ENCODE results near the gene CRB1.
"Not testable (repeated sequence)": the region's sequence is repeated elsewhere in the genome, so short reads cannot be mapped to it uniquely, and the experiment has no call there.

CRB1 gene

DNA sequence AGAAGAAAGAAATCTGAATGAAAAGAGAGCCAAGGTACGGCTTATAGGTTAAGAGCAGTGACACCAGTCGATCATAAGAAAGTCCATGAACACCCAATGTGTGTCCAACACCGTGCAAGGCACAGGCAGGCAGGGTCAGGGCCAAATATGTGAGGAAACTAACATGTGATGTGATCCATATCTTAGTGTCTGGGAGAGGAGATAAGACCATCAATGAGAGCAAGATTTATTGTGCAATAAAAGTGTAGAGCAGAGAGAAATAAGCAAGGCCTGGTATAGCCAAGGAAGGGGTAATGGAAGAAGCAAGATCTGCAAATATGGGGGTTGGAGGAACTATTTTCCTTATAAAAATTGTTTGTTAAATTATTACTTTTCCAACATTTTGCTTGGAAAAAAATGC lies 198.8 kb downstream of the CRB1 start:
- DNase-seq: no peak

- DNase-seq: no peak
These were observed 199.8 kb downstream of the CRB1 start for GRCh38 chr1:197467881-197468280.

DNA sequence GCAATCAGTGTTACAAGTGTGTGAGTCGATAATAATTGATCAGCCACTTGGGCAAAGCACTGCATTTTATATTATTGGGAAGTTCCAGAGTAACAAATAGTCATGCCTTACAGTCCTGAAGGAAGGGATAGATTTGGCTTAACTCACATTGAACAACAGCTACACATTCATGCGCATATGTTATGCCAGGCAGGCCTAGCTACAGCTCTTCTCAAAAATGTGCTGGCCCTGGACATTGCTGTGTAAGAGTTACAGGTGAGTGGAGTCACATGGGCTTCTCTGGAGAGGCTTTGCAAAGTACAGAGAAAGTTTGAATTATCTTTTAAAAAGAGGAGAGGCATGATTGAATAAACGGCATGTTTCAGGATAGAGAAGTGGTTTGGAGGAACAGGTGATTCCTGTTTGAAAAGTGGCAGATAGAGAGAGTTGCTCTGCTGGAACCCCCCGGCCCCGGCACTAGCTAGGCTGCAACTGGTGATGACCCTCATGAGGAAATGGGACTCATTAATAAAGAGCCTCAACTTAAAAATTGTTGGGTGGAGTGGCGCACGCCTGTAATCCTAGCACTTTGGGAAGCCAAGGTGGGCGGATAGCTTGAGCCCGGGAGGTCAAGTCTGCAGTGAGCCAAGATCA lies 200.6 kb downstream of the CRB1 start:
- no peak for DNase-seq

- DNase-seq: no peak
These were observed 201.7 kb downstream of the CRB1 start for GRCh38 chr1:197469620-197470210.

DNA sequence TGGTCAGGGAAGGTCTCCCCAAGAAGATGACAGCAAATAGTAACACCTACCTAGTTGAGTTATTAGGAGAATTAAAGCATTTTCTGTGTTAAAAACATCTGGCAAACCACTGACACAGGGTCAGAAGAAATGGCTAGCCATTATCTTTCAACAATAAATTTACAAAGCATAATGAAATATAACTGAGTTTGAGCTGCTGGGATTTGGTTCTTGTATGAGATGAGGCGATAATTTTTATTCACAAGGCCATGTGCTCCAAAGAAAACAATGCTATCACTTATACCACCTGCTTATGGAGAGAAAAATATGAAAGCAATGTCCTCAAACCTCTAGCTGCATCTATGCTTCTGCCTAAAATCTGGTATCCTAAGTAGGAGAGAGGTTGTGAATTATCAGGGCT lies 202.3 kb downstream of the CRB1 start:
- DNase-seq: no peak

- no peak for DNase-seq
These were observed 203.4 kb downstream of the CRB1 start for GRCh38 chr1:197471248-197471985.

- DNase-seq: no peak
These were observed 204.1 kb downstream of the CRB1 start for GRCh38 chr1:197472141-197472540.

DNA sequence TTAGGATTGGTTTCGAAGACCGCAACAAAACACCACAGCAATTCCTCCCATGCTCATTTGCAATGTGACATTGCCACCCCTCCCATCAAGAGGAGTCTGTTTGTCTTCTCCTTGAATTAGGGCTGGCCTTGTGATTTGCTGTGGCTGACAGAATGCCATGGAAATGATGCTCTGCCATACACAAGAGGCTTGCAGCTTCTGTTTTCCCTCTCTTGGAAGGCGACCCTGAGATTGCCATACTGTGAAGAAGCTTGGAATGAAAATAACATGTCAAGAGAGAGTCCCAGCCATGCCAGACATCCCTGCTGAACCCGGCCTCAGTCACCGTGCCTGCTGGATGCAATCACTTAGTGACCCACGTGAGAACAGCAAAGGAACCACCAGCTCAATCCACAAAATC lies 212.4 kb downstream of the CRB1 start:
- DNase-seq: no peak

DNA sequence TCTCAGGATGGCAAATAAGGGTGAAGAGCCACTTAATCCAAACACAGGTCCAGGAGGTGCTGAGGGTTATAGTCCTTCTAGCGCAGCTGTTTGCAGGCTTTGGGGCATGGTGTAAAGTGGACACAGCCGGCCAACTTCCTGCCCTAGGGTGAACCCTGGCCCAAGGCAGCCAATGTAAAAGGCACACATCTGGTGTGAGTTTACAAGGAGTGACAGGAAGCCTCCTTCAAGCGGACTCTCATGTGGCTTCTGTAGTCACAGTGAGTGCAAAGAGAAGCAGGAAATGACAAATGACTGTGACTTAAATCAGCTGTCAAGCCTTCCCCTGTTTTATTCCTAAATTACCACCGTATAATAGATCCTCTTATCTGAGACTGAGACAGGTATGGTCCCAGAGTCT lies 213.0 kb downstream of the CRB1 start:
- no peak for DNase-seq

GRCh38 chr1:197485790-197486189 lies 217.7 kb downstream of the CRB1 start:
- no peak for DNase-seq

DNA sequence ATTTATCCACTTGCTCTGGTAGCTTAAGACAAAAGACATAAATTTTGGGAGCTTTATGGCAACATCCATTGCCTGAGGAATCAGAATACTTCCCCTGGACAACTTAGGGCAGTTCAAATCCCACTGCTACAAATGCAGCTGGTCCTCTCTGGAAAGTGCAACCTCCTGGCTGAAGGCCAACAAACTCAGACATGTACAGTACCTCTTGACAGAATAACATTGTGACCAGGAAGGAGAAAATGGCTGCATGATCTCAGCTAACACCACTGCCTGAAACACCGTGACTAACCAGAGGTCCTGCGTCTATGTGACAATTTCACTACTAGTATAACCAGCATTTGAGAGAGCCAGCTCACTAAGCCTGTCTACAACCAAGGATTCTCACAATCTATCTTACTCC lies 218.9 kb downstream of the CRB1 start:
- DNase-seq: no peak

- not testable (repeated sequence) for DNase-seq
These were observed 223.5 kb downstream of the CRB1 start for GRCh38 chr1:197491505-197491904.

DNA sequence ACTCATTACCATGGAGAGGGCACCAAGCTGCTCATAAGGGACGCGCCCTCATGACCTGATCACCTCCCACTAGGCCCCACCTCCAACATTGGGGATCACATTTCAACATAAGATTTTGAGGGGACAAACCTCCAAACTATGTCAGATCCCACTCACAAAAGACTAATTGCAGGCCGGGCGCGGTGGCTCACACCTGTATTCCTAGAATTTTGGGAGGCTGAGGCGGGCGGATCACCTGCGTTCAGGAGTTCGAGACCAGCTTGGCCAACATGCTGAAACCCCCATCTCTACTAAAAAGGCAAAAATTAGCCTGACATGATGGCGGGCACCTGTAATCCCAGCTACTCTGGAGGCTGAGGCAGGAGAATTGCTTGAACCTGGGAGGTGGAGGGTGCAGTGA lies 228.7 kb downstream of the CRB1 start:
- DNase-seq: no peak

DNA sequence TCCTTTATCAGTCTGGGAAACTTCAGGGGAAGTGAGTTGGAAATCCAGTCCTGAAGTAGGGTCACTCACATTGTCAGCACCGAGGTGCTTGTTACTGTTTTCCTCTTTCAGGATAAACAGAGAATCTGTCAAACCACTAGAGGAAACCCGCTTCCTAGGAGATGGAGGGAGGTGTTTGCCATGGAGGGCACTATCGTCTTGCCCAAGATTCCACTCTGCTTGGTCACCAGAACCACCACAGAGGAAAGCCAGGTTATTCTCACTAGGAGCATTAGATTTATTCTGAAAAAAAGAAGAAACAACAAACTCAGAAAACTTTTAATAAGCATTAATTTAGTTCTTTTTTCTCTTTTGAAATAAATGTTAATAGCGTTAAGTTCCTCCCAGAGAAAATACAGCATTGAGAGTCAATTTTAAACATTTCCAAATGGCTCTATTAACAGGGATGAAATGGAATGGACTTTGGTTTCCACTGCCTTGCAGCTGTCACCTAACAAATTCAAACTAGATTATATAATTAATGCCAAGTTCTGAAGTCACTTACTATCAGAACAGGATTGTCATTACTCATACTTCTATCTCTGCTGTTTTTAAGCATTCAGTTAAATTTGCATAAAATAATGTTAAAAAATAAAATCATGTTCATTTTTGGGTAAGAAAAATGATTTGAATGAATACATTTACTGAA lies 242.8 kb downstream of the CRB1 start:
- no peak for DNase-seq

- DNase-seq: no peak
These were observed 247.4 kb downstream of the CRB1 start for GRCh38 chr1:197515421-197515820.

- no peak for DNase-seq
These were observed 251.8 kb downstream of the CRB1 start for GRCh38 chr1:197519741-197520334.

GRCh38 chr1:197521118-197521739 lies 253.2 kb downstream of the CRB1 start:
- no peak for DNase-seq

DNA sequence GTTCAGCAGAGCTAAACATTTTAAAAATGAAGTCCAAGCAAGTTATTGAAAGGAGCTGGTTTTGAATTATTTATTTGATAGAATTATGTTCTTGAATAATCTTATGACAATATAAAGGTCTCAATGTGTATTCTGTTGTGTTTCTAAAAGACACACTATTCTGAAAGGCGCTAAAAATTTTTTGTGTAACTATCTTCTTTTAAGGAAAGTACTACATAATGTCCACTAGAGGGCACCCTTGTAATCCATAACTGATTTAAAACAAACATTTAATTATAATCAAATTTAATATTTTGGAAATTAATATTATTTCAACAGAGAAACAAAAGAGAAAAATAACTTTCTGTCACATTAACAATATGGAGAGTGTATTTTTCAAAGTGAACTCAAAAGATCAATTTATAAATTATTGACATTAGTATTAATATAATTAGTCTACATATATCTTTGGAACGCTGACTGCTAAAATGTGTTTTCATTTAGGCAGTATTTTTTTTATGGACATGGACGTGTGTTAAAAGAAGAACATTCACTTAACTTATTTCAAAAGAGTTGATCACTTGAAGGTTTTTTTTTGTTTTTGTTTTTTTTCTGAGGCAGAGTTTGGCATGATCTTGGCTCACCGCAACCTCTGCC lies 258.8 kb downstream of the CRB1 start:
- no peak for DNase-seq
